Fibroblast of mammary gland (primary cell): ENCODE results near the gene TIAM2.
"Not testable (repeated sequence)": the region's sequence is repeated elsewhere in the genome, so short reads cannot be mapped to it uniquely, and the experiment has no call there.

ENCODE experiments used
- DNase-seq: peaks from one replicate; pipeline ENCODE4 v3.0.0-alpha.2; 2010; ENCODE audit warnings: low read depth
- H3K4me3 ChIP-seq: 2 replicates; pipeline ENCODE4 v1.5.1; 2011; ENCODE audit warnings: low read depth, mild to moderate bottlenecking, low read length, moderate library complexity; ENCODE audit not compliant: control insufficient read depth
- TF ChIP-seq, protein P1 (sequence below): conservative IDR thresholded peaks from 2 replicates; pipeline ENCODE4 v1.5.1; 2011; ENCODE audit warnings: low read depth, low read length, inconsistent platforms; ENCODE audit not compliant: control insufficient read depth, insufficient read depth

Gene TIAM2

DNA sequence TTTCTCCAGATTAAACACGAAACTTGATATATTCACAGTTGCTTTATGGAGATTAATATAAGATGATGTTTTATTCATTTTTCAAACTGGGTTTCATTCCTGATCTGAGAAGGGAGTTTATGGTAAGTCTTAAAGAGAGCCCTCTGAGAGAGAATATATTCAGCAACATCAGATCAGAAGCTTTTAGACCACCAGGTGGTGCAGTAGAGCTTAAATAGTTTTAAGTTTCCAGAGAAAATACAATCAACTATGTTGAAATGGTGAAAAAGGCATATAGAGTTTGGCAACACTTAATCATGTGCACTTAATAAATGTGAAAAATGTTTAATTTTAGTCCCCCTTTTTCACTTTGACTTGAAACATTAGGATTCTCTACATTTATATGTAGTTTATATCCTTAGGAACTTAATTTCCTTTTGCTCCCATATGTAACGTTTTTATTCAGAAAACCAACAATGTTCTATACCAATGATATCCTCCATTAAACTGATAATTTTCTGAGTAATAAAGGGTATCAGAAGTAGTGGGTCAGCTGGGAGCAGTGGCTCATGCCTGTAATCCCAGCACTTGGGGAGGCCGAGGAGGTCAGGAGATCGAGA is 182.3 kb downstream of the TIAM2 start:
- H3K4me3 ChIP-seq = no peak overlapping the region
- DNase-seq = peak; percentile 80
- TF ChIP-seq, protein P1, sequence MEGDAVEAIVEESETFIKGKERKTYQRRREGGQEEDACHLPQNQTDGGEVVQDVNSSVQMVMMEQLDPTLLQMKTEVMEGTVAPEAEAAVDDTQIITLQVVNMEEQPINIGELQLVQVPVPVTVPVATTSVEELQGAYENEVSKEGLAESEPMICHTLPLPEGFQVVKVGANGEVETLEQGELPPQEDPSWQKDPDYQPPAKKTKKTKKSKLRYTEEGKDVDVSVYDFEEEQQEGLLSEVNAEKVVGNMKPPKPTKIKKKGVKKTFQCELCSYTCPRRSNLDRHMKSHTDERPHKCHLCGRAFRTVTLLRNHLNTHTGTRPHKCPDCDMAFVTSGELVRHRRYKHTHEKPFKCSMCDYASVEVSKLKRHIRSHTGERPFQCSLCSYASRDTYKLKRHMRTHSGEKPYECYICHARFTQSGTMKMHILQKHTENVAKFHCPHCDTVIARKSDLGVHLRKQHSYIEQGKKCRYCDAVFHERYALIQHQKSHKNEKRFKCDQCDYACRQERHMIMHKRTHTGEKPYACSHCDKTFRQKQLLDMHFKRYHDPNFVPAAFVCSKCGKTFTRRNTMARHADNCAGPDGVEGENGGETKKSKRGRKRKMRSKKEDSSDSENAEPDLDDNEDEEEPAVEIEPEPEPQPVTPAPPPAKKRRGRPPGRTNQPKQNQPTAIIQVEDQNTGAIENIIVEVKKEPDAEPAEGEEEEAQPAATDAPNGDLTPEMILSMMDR = peak; percentile 63

DNA sequence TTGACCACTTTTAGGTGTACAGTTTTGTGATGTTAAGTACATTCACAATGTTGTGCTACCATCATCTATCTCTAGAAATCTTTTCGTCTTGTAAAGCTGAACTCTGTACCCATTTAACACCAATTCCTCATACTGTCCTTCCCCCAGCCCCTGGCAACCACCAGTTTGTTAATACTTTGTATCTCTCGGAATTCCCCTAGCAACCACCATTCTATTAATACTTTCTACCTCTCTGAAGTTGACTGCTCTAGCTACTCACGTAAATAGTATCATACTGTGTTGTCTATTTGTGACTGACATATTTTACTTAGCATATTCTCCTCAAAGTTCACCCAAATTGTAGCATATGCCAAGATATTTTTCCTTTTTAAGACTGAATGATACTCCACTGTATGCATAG is 186.4 kb downstream of the TIAM2 start:
- TF ChIP-seq, protein P1 = no peak
- DNase-seq = no peak

DNA sequence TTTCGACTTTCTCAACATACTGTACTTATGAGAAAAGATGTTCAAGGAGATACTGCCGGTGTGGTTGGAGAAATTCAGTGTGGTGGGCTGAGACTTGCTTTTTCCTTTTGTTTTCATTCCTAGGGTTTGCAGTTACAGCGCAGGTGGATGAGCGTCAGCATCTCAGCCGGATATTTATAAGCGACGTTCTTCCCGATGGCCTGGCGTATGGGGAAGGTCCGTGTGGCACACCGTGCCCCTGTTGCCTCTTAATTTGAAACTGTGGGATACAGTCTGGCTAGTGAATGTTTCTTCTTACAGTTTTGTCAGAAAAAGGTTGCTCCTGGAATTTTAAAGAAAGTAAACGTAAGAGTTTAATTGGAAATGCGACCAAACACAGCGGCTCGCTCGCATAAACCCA is 187.0 kb downstream of the TIAM2 start:
- TF ChIP-seq, protein P1 = no peak
- H3K4me3 ChIP-seq = no peak overlapping the region
- DNase-seq = no peak

More for the DNA sequence above, 186.4 kb downstream of the TIAM2 start:
- no peak overlapping the region for H3K4me3 ChIP-seq

DNA sequence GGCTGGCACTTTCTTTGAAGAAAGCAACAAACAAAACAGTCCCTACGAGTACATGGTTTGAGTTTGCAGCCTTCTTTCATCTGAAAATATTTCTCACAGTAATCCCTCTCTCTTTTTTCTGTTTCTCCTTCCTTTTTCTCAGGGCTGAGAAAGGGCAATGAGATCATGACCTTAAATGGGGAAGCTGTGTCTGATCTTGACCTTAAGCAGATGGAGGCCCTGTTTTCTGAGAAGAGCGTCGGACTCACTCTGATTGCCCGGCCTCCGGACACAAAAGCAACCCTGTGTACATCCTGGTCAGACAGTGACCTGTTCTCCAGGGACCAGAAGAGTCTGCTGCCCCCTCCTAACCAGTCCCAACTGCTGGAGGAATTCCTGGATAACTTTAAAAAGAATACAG is 188.0 kb downstream of the TIAM2 start:
- H3K4me3 ChIP-seq = no peak overlapping the region
- no peak for DNase-seq
- TF ChIP-seq, protein P1 = no peak

DNA sequence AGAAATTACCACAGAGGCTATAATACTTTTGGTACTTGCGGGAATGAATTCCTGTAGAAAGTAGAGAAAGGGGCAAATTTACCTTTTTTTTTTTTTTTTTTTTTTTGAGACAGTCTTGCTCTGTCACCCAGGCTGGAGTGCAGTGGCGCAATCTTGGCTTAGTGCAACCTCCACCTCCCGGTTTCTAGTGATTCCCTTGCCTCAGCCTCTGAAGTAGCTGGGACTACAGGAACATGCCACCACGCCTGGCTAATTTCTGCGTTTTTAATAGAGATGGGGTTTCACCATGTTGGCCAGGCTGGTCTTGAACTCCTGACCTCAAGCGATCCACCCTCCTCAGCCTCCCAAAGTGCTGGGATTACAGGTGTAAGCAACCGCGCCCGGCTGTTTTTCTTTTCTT is 189.9 kb downstream of the TIAM2 start:
- DNase-seq, H3K4me3 ChIP-seq: not testable (repeated sequence)

DNA sequence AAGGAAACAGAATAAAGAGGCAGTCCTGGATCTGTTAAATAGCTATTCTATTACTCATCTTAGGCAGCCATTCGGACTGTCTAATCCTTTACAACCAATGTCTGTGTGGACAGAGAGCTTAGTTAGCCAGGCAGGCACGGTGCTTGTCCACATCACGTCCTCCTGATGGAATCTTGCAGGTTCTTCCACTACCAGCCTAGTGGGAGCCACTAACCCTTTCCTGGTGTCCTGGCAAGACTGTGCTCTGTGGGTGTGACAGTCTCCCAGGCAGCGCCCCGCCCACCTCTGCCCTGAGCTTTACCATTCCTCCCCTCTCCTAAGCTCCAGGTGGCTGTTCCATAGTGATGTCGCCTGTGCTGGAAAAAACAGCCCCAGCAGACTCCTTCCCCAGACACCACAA is 190.4 kb downstream of the TIAM2 start:
- TF ChIP-seq, protein P1 = no peak
- peak; percentile 35 for DNase-seq
- H3K4me3 ChIP-seq = no peak overlapping the region

DNA sequence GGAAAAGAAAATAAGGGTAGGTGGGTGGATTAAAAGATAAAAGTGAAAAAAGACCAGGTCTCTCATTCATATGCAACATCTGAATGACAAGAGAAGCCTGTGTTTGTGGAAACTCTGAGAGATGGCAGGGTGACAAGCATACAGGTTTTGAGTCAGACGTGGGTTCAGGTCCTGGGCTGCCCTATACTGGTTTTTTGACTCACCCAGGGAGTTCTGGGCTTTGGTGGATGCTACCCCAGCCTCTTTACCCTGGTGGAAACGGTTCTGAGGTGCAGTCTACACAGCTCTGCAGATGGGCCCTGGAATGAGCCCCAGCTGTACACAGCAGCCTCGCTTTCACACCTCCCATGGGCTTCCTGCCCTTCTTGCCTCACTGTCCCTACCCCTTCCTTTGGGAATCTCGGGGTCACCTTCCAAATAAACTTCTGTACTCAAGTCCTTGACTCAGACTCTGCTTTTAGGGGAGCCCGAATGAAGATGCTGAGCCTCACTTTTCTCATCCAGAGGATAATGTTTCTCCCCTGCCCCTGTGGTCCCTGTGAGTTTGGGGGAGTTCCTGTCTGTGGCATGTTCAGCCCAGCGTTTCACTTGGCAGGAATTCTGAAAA is 191.0 kb downstream of the TIAM2 start:
- H3K4me3 ChIP-seq = no peak overlapping the region
- DNase-seq = peak; percentile 33
- TF ChIP-seq, protein P1 = no peak
